HG02970 (cell line): Measurements from ENCODE around the gene PYDC1.
"Not testable (repeated sequence)": the region's sequence is repeated elsewhere in the genome, so short reads cannot be mapped to it uniquely, and the experiment has no call there.

Experiments used
- ATAC-seq: cut with Tn5 transposase; IDR thresholded peaks from one replicate; pipeline ENCODE4 v1.9.1; 2021; ENCODE audit warnings: mild to moderate bottlenecking, moderate library complexity, moderate number of reproducible peaks; ENCODE audit not compliant: unreplicated experiment, low FRiP score

PYDC1 gene

GRCh38 chr16:31199430-31200041 is 17.4 kb downstream of the PYDC1 start:
- ATAC-seq, result no peak

GRCh38 chr16:31198207-31198882 is 18.6 kb downstream of the PYDC1 start:
- ATAC-seq, result no peak

DNA sequence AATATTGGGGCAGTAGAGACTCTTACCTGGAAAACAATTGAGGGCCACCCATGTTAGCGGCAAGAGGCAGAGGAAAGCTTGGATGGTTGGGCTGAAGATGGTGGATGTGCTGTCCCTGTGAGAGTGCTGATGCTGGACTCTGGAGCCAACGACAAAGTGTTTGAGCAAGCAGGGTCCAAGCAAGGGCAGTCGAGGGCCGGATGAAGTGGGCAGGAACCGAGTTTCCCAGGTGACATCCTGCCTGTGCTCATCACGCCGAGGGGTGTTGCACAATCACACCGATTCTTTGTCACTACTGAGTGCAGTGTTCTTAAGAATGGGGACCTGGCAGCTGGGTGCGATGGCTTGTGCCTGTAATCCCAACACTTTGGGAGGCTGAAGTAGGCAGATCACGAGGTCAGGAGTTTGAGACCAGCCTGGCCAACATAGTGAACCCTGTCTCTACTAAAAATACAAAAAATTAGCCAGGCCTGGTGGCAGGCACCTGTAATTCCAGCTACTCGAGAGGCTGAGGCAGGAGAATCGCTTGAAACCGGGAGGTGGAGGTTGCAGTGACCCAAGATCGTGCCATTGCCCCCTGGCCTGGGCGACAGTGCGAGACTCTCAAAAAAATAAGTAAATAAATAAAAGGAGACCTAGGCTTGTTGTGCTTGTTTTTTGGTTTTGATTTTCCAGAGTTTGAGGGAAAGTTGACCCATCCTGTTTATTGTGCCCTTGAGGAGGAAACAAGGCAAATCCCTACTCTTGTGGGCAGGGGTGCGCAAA is 20.4 kb downstream of the PYDC1 start:
- ATAC-seq, result no peak

DNA sequence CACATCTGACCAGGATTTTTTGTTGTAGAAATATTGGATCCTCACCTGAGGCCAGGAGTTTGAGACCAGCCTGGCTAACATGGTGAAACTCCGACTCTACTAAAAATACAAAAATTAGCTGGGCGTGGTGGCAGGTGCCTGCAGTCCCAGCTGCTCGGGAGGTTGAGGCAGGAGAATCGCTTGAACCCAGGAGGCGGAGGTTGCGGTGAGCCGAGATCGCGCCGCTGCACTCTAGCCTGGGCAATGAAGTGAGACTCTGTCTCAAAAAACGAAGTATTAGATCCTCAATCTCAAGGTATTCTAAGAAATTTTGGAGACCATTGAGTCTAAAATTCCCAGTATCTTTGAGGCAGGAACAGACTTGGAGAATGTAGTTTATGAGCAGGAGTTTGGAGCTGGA is 21.1 kb downstream of the PYDC1 start:
- ATAC-seq, result not testable (repeated sequence)

DNA sequence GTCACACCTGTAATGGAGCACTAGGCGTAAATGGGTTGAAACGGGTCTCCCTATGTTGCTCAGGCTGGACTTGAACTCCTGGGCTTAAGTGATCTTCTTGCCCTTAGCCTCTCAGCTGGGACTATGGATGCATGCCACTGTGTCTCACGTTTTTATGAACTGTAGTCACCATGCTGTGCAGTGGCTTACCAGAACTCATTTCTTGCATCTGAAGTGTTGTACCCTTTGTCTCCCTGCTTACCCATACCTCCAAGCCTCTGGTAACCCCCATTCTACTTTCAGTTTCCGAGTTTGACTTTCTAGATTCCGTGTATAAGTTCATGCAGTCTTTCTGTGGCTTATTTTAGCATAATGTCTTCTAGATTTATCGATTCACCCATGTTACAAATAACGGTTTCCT is 22.0 kb downstream of the PYDC1 start:
- no peak for ATAC-seq

DNA sequence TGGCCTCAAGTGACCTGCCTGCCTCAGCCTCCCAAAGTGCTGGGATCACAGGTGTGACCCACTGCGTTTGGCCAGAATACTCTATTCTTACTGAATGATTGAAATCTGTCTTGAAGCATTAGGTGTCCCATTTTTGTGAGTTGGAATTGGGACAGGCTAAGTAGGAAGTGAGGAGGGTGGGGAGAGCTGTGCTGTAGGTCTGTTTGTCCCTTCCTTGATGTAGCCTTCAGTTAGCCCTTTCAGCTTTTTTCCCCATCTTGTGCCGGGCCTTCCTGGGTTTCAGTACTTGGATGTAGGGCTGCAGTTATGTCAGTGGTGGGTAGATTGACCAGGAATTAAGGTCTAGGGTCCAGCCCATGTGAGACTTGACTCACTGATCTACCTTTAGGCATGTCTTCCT is 23.1 kb downstream of the PYDC1 start:
- ATAC-seq, result no peak

GRCh38 chr16:31192856-31193642 is 23.9 kb downstream of the PYDC1 start:
- no peak for ATAC-seq

DNA sequence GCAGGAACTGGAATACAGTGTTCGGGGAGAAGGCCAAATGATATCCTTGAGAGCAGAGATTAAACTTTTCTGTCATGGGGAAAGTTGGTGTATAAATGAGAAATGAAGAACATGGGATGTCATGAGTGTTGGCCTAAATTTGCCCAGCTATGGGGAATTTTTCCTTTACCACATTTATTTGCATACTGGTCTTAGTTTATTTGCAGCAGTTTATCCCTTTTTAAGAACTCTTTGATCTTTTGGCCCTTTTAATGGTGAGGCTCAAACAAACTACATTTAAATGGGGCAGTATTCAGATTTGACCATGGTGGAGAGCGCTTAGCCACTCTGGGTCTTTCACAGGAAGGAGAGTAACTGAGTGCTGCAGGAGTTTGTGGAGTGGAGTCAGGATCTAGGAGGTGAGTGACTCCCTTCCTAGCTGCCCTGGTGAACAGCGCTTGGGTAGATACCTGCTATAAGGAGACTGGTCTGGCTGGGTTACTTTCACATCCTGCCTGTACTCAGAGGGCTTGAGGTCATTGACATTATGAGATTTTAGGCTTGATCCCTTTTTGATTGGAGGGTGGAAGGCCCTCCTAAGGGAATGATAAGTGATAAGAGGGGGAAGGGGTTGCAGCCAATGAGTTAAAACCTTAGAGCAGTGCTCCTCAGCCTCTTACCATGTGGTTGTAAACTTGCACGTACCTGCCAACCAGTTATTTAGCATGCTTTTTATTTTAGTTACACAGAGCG is 25.1 kb downstream of the PYDC1 start:
- ATAC-seq, result no peak

- no peak for ATAC-seq
Measured at GRCh38 chr16:31190818-31191444, 26.0 kb downstream of the PYDC1 start.

- no peak for ATAC-seq
Measured at GRCh38 chr16:31190061-31190460, 26.9 kb downstream of the PYDC1 start.

- ATAC-seq, result no peak
Measured at GRCh38 chr16:31189412-31189778, 27.5 kb downstream of the PYDC1 start.

- no peak for ATAC-seq
Measured at GRCh38 chr16:31188450-31189411, 28.2 kb downstream of the PYDC1 start.

DNA sequence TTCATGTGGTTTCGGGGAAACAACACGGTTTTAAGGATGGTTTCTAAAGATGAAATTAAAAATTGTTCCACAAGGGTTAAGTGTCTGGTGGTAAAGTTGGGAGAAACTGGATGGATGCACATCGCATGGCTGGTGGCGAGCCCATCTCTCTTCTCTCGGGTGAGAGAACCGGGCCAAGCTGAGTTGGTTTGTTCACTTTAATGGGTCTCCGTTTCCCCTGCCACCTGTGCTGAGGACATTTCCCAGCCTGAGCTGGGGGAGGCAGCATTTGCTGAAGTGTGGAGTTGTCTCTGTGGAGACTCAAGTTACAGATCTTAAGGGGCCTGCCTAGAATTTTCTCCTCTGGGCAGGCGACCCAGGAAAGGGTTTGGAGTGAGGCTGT is 29.1 kb downstream of the PYDC1 start:
- no peak for ATAC-seq

DNA sequence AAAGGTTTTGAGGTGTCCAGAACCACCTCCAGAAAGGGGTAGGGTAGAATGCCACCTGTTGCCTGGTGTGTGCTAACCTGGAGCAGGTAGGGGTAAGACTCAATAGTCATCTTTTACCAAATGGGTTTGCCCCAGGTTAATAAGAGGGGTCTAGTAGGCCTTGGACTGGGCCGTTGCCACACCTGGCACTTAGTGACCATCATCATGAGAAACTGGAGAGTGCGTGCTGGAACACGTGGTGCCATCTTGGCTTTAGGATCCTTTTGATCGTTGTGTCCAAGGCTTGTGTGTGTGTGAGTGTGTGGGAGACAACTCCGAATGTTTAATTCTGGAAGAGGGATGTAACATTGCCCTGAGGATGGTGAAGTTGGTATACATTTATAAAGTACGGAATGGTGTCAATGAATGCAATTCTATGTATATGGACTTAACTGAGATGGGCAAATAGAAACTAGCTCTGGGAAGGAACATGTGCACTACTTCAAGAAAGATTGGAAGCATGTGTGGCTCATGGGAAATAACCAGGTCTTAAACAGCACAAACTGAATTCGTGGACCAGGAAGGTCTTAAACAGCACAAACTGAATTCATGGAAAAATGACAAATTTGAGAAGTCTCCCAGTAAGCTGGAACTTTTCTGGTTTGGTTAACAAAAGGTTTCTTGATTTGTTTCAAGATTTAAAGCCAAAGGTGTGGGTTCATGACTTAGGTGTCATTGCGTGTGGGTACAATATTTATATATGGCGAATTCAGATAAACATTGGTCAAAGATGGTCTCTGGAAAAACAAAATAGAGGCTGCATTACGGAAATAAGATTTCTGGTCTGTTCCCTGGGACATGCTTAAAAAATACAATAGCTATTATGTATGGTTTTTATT is 29.8 kb downstream of the PYDC1 start:
- ATAC-seq, result no peak

DNA sequence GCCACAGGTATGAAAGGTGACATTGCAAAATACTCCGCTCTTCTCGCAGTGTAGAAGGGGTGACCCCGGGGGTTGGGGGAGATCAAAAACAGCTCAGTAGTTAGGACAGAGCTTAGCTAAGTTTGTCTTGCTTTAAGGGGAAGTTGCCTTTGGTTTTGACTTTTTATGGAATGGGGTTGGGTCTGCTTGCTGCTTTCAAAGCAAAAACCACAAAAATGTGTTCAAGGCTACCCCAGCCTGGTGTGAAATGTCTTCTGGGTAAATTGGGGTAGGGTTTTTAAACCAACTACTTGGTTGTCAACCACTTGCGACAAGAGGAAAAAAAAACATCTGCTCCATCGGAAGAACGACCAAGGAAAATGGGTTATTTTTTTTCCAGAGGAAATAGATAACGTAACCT is 30.8 kb downstream of the PYDC1 start:
- ATAC-seq, result no peak

GRCh38 chr16:31185339-31185738 is 31.6 kb downstream of the PYDC1 start:
- no peak for ATAC-seq

GRCh38 chr16:31184888-31185287 is 32.0 kb downstream of the PYDC1 start:
- no peak for ATAC-seq
